Measurements from ENCODE around the gene DVL1.
A peak's percentile ranks its signal among the peaks of the same experiment; 100 is the strongest.

The DVL1 gene

GRCh38 chr1:1381294-1381693 lies 32.1 kb upstream of the DVL1 start:
- DNase-seq (ENCODE audit: extremely low read depth, low read depth), result no peak
- H3K4me3 ChIP-seq (replicated peaks; ENCODE audit: low read depth, low read length), result no peak overlapping the region
- no peak for TF ChIP-seq CTCF (IDR thresholded peaks at IDR 0.05; ENCODE audit: low read depth, low read length, missing control alignments)

GRCh38 chr1:1380860-1381259 lies 31.6 kb upstream of the DVL1 start:
- H3K4me3 ChIP-seq (replicated peaks; ENCODE audit: low read depth, low read length), result no peak overlapping the region
- TF ChIP-seq CTCF (IDR thresholded peaks at IDR 0.05; ENCODE audit: low read depth, low read length, missing control alignments), result no peak
- DNase-seq (ENCODE audit: extremely low read depth, low read depth), result no peak

- no peak for DNase-seq (ENCODE audit: extremely low read depth, low read depth)
- no peak overlapping the region for H3K4me3 ChIP-seq (replicated peaks; ENCODE audit: low read depth, low read length)
- no peak for TF ChIP-seq CTCF (IDR thresholded peaks at IDR 0.05; ENCODE audit: low read depth, low read length, missing control alignments)
Observed at GRCh38 chr1:1377540-1378205, 28.5 kb upstream of the DVL1 start.

- no peak for TF ChIP-seq CTCF (IDR thresholded peaks at IDR 0.05; ENCODE audit: low read depth, low read length, missing control alignments)
- H3K4me3 ChIP-seq (replicated peaks; ENCODE audit: low read depth, low read length), result no peak overlapping the region
- DNase-seq (ENCODE audit: extremely low read depth, low read depth), result no peak
Observed at GRCh38 chr1:1376551-1377226, 27.5 kb upstream of the DVL1 start.

- DNase-seq (ENCODE audit: extremely low read depth, low read depth), result peak; percentile 99
- peak; percentile 27 for TF ChIP-seq CTCF (IDR thresholded peaks at IDR 0.05; ENCODE audit: low read depth, low read length, missing control alignments)
- peak within 1 kb of the TSS; percentile 98 for H3K4me3 ChIP-seq (replicated peaks; ENCODE audit: low read depth, low read length)
Observed at GRCh38 chr1:1374929-1375662, 25.9 kb upstream of the DVL1 start, which contains the start of gene AURKAIP1. Gene AURKAIP1, minus strand, starts transcription at chr1:1375207. Its CDS starts 451 bp downstream, at chr1:1374756.

GRCh38 chr1:1374589-1374928 lies 25.3 kb upstream of the DVL1 start:
- TF ChIP-seq CTCF (IDR thresholded peaks at IDR 0.05; ENCODE audit: low read depth, low read length, missing control alignments), result no peak
- no peak for DNase-seq (ENCODE audit: extremely low read depth, low read depth)
- peak overlapping the region; percentile 98 for H3K4me3 ChIP-seq (replicated peaks; ENCODE audit: low read depth, low read length)

Data from HFF-Myc (cell line).